H1 (cell line): ENCODE measurements around the gene RRP12. TPM values are rescaled to one million over a fixed set of nuclear protein-coding genes. Genes with fewer than 3 reads are reported as not detected.
A peak's percentile ranks its signal among the peaks of the same experiment; 100 is the strongest.

ENCODE experiments used
- CTCF ChIA-PET: fragments of 300-600 bp; sonication (Branson Sonifier 250); formaldehyde crosslinking; loops from one replicate; lab custom pipeline; 2021; ENCODE audit not compliant: partially characterized antibody; lab: Charles Lee
- POLR2A ChIA-PET: fragments of 300-600 bp; sonication (Branson Sonifier 250); formaldehyde crosslinking; loops from one replicate; lab custom pipeline; 2021; ENCODE audit warnings: inconsistent platforms; ENCODE audit not compliant: partially characterized antibody; lab: Charles Lee
- DNase-seq, 2 experiments: peaks; one replicate each; pipeline versions ENCODE4 v3.0.0 to v3.0.0-alpha.2; 2010 to 2022; ENCODE audit warnings: low spot score in 2 of 2, low read depth in 1 of 2, mixed read lengths in 1 of 2
- FAIRE-seq: peaks from 2 replicates; lab custom pipeline; 2011; peaks lifted over from hg19 to GRCh38; lab: Jason Lieb, UNC
- H2AFZ ChIP-seq: 2 replicates; pipeline ENCODE4 v1.8.1; 2012; ENCODE audit warnings: low read length, inconsistent platforms
- H2AK5ac ChIP-seq: 2 replicates; pipeline ENCODE4 v1.6.1; 2013; ENCODE audit warnings: low read depth, low read length
- H2BK120ac ChIP-seq: replicated peaks from 2 replicates; pipeline ENCODE3; 2013; ENCODE audit warnings: low read depth, low read length, inconsistent platforms
- H2BK12ac ChIP-seq: 2 replicates; pipeline ENCODE4 v1.6.1; 2013; ENCODE audit warnings: low read depth, low read length
- H2BK15ac ChIP-seq: 2 replicates; pipeline ENCODE4 v1.6.1; 2013; ENCODE audit warnings: low read length
- H2BK20ac ChIP-seq: 2 replicates; pipeline ENCODE4 v1.6.1; 2013; ENCODE audit warnings: low read length
- H2BK5ac ChIP-seq: 2 replicates; pipeline ENCODE4 v1.6.1; 2013; ENCODE audit warnings: low read depth, low read length
- H3K14ac ChIP-seq: 2 replicates; pipeline ENCODE4 v1.6.1; 2013; ENCODE audit warnings: inconsistent platforms; ENCODE audit not compliant: insufficient read length
- H3K18ac ChIP-seq: 2 replicates; pipeline ENCODE4 v1.6.1; 2013; ENCODE audit warnings: low read length; ENCODE audit errors: extremely low read depth
- H3K23ac ChIP-seq: 2 replicates; pipeline ENCODE4 v1.6.1; 2013; ENCODE audit warnings: inconsistent platforms; ENCODE audit not compliant: insufficient read length
- H3K23me2 ChIP-seq: 2 replicates; pipeline ENCODE4 v1.6.1; 2013; ENCODE audit warnings: low read depth, low read length
- H3K27ac ChIP-seq: 2 replicates; pipeline ENCODE4 v1.6.1; 2011; ENCODE audit warnings: low read depth, low read length, inconsistent platforms
- H3K27me3 ChIP-seq, 4 experiments: replicated peaks in 1 of 4; 1 replicate in 1 of 4; 2 replicates in 3 of 4; pipeline versions ENCODE4 v1.6.1 to v1.8.1; 2011 to 2013; ENCODE audit warnings: low read length in 3 of 4, mild to moderate bottlenecking in 3 of 4, inconsistent platforms in 2 of 4, mixed read lengths in 2 of 4, moderate library complexity in 1 of 4; ENCODE audit not compliant: control insufficient read depth in 3 of 4, insufficient read depth in 3 of 4; ENCODE audit errors: extremely low read depth in 1 of 4
- H3K36me3 ChIP-seq, 4 experiments: 2 replicates each; pipeline versions ENCODE4 v1.6.1 to v1.8.1; 2011 to 2013; ENCODE audit warnings: mild to moderate bottlenecking in 4 of 4, low read length in 3 of 4, moderate library complexity in 2 of 4, control low read depth in 1 of 4, inconsistent platforms in 1 of 4; ENCODE audit not compliant: insufficient read depth in 4 of 4, control insufficient read depth in 2 of 4
- H3K4ac ChIP-seq: replicated peaks from 2 replicates; pipeline ENCODE3; 2013; ENCODE audit warnings: low read length, low read depth, mixed read lengths, inconsistent platforms; ENCODE audit not compliant: insufficient read length
- H3K4me1 ChIP-seq, 4 experiments: replicated peaks in 1 of 4; 1 replicate in 1 of 4; 2 replicates in 3 of 4; pipeline versions ENCODE4 v1.6.1 to v1.8.1; 2011 to 2013; ENCODE audit warnings: low read length in 3 of 4, inconsistent platforms in 2 of 4, mixed read lengths in 1 of 4; ENCODE audit not compliant: insufficient read depth in 4 of 4, control insufficient read depth in 3 of 4
- H3K4me2 ChIP-seq, 2 experiments: 2 replicates each; pipeline versions ENCODE4 v1.6.1 to v1.8.1; 2011 to 2013; ENCODE audit warnings: low read depth in 2 of 2, low read length in 2 of 2, control low read depth in 1 of 2, inconsistent platforms in 1 of 2, mild to moderate bottlenecking in 1 of 2; ENCODE audit not compliant: insufficient read depth in 1 of 2
- H3K4me3 ChIP-seq, 4 experiments: fragments of 200-600, 300-600 bp in 1 of 4; sonication (generic), shearing (Covaris generic), sonication (Bioruptor Twin) in 1 of 4; 2 replicates each; pipeline versions ENCODE4 v1.5.1 to v1.8.1; 2011 to 2016; ENCODE audit warnings: low read length in 4 of 4, low read depth in 3 of 4, control low read depth in 2 of 4, inconsistent platforms in 2 of 4, mild to moderate bottlenecking in 2 of 4, mixed read lengths in 1 of 4, moderate library complexity in 1 of 4; ENCODE audit not compliant: insufficient read depth in 2 of 4; ENCODE audit errors: extremely low read depth in 1 of 4
- H3K56ac ChIP-seq: replicated peaks from 2 replicates; pipeline ENCODE3; 2013; ENCODE audit warnings: low read depth, mild to moderate bottlenecking, mixed read lengths, low read length, inconsistent platforms; ENCODE audit not compliant: insufficient read length
- H3K79me1 ChIP-seq: 2 replicates; pipeline ENCODE4 v1.6.1; 2013; ENCODE audit warnings: low read depth, low read length, control low read depth
- H3K79me2 ChIP-seq, 2 experiments: 2 replicates each; pipeline versions ENCODE4 v1.6.1 to v1.8.1; 2012 to 2013; ENCODE audit warnings: low read length in 2 of 2, mild to moderate bottlenecking in 2 of 2, inconsistent platforms in 1 of 2; ENCODE audit not compliant: insufficient read depth in 2 of 2, control insufficient read depth in 1 of 2
- H3K9ac ChIP-seq, 4 experiments: replicated peaks in 1 of 4; 1 replicate in 1 of 4; 2 replicates in 3 of 4; pipeline versions ENCODE4 v1.6.1 to v1.8.1; 2011 to 2013; ENCODE audit warnings: low read depth in 3 of 4, low read length in 3 of 4, control low read depth in 2 of 4, mild to moderate bottlenecking in 2 of 4, moderate library complexity in 2 of 4, inconsistent platforms in 1 of 4; ENCODE audit errors: extremely low read depth in 1 of 4
- H3K9me3 ChIP-seq, 2 experiments: 2 replicates each; pipeline versions ENCODE4 v1.6.1 to v1.8.1; 2012 to 2013; ENCODE audit warnings: mild to moderate bottlenecking in 2 of 2, moderate library complexity in 2 of 2, control low read depth in 1 of 2, inconsistent platforms in 1 of 2, low read depth in 1 of 2, low read length in 1 of 2, mixed read lengths in 1 of 2; ENCODE audit not compliant: insufficient read depth in 2 of 2
- H4K20me1 ChIP-seq, 2 experiments: replicated peaks in 1 of 2; 2 replicates each; pipeline versions ENCODE3 to v1.8.1; 2011 to 2013; ENCODE audit warnings: inconsistent platforms in 2 of 2, low read length in 2 of 2, mild to moderate bottlenecking in 1 of 2; ENCODE audit not compliant: insufficient read depth in 2 of 2, control insufficient read depth in 1 of 2
- H4K5ac ChIP-seq: 2 replicates; pipeline ENCODE4 v1.6.1; 2013; ENCODE audit warnings: low read length, low read depth, mixed read lengths, inconsistent platforms; ENCODE audit not compliant: insufficient read length
- H4K8ac ChIP-seq: 2 replicates; pipeline ENCODE4 v1.8.0; 2013; ENCODE audit warnings: mild to moderate bottlenecking, moderate library complexity, low read length, inconsistent platforms; ENCODE audit not compliant: insufficient read depth; ENCODE audit errors: extremely low read depth
- H4K91ac ChIP-seq: replicated peaks from 2 replicates; pipeline ENCODE3; 2013; ENCODE audit warnings: low read length, mixed read lengths, inconsistent platforms; ENCODE audit not compliant: insufficient read length
- CTCF ChIP-seq, 3 experiments: IDR thresholded peaks; 1 replicate in 2 of 3; 2 replicates in 1 of 3; pipeline versions ENCODE4 v1.5.1 to v1.6.1; 2011; ENCODE audit warnings: low read length in 3 of 3, mild to moderate bottlenecking in 3 of 3, inconsistent platforms in 2 of 3, low read depth in 1 of 3, moderate library complexity in 1 of 3; ENCODE audit not compliant: insufficient read depth in 1 of 3; ENCODE audit errors: control extremely low read depth in 1 of 3
- JUND ChIP-seq: IDR thresholded peaks from 2 replicates; pipeline ENCODE4 v1.6.1; 2011; ENCODE audit warnings: mild to moderate bottlenecking, improper control_type of control experiment, low read length
- POLR2AphosphoS5 ChIP-seq: IDR thresholded peaks from 2 replicates; pipeline ENCODE4 v1.6.1; 2011; ENCODE audit warnings: low read depth, low read length
- RAD21 ChIP-seq, 2 experiments: IDR thresholded peaks in 1 of 2; conservative IDR thresholded peaks in 1 of 2; 2 replicates each; pipeline ENCODE4 v1.6.1; 2011; ENCODE audit warnings: low read depth in 2 of 2, low read length in 2 of 2, improper control_type of control experiment in 1 of 2, inconsistent platforms in 1 of 2, mild to moderate bottlenecking in 1 of 2, moderate library complexity in 1 of 2
- SRF ChIP-seq: IDR thresholded peaks from 2 replicates; pipeline ENCODE4 v1.6.1; 2011; ENCODE audit warnings: mild to moderate bottlenecking, low read depth, low read length, moderate library complexity
- WGBS, 2 experiments: shearing (Covaris generic) in 1 of 2; methylation state at CpG; one replicate each; pipeline versions ENCODE4 v1.1.6 to v1.1.7; 2013 to 2015; ENCODE audit warnings: low lambda C conversion rate in 2 of 2, mixed read lengths in 2 of 2, inconsistent platforms in 1 of 2, low coverage in 1 of 2, missing lambda C conversion rate in 1 of 2; ENCODE audit not compliant: insufficient replicate concordance in 2 of 2, insufficient coverage in 1 of 2, insufficient read length in 1 of 2; ENCODE audit errors: extremely low coverage in 1 of 2, missing lambda C conversion rate in 1 of 2; 5-methylcytosine and 5-hydroxymethylcytosine counted together
- polyA plus RNA-seq, 7 experiments: library from polyadenylated mRNA; depleted of rRNA in 3 of 7; stranded (reverse) in 5 of 7; unstranded in 2 of 7; fragments of >200 nt in 5 of 7; fragments of 200-250 nt in 2 of 7; gene quantifications; 1 replicate in 5 of 7; 2 replicates in 1 of 7; 4 replicates in 1 of 7; pipeline versions ENCODE4 v1.2.1 to v1.2.3, GENCODE V29; 2011 to 2013; ENCODE audit warnings: missing spikeins in 2 of 7, mixed read lengths in 2 of 7
- total RNA-seq: library from RNA; stranded (reverse); fragmentation: NEBNext Ultra II Directional; extraction: Animal tissue kit (Norgen Biotek cat#: 25700); gene quantifications from 2 replicates; pipeline ENCODE4 v1.2.1, GENCODE V29; 2021

Gene RRP12
- total and polyA plus RNA-seq, 2 of the 8 experiments (the other 6 are each of a cell fraction or from before 2014, with no cell fraction given): 21.0 to 65.8 TPM

- H2BK5ac ChIP-seq: no peak overlapping the region
- H3K14ac ChIP-seq: no peak overlapping the region
These were observed 45.6 kb downstream of the RRP12 start for GRCh38 chr10:97355571-97355975.

More at GRCh38 chr10:97355571-97355975, 45.6 kb downstream of the RRP12 start:
- H3K4me3 ChIP-seq: no peak overlapping the region
- 84% methylated on average over 5 of the region's 5 CpGs; no CpG with 5 or more reads in 1 of the 2 experiments for WGBS, 2 experiments
- H2BK15ac ChIP-seq: no peak overlapping the region
- no peak overlapping the region for H4K91ac ChIP-seq
- CTCF ChIA-PET: interaction anchor here (0.8 to 7.2 kb wide), 24 partner anchors 9 to 283 kb away, joined by 3 to 45 read pairs (median 4); no protein-coding TSS in a partner anchor
- POLR2A ChIA-PET: interaction anchor here (0.9 to 1.5 kb wide), 9 partner anchors 10 to 77 kb away, joined by 3 to 7 read pairs (median 4); partner anchors contain the start of genes FRAT1 and RRP12
- H3K18ac ChIP-seq: no peak overlapping the region; the same call in 1 of the 2 replicates
- H2BK120ac ChIP-seq: no peak overlapping the region
- peaks cover 0 to 3% (median 1%) of the 10 kb centered on the region in 4 experiments; a peak in 3 of 7 replicates for H3K4me1 ChIP-seq
- H3K23ac ChIP-seq: no peak overlapping the region
- no peak overlapping the region for H3K4ac ChIP-seq
- peaks cover 4 to 21% (median 17%) of the 10 kb centered on the region in 4 experiments; a peak in 7 of 8 replicates for H3K36me3 ChIP-seq
- H3K9ac ChIP-seq: peak overlapping the region in 1 of 4 experiments; percentile 15; a peak in 1 of 7 replicates
- no peak overlapping the region for H3K56ac ChIP-seq
- H3K23me2 ChIP-seq: no peaks in the 10 kb centered on the region
- H4K5ac ChIP-seq: no peak overlapping the region
- H3K27me3 ChIP-seq: no peaks in the 10 kb centered on the region
- no peak overlapping the region for H2BK12ac ChIP-seq
- no peak overlapping the region for H2AK5ac ChIP-seq
- no peaks in the 10 kb centered on the region for H3K9me3 ChIP-seq
- peaks cover 0 to 3% of the 10 kb centered on the region in 2 experiments for H4K20me1 ChIP-seq
- no peak overlapping the region for H3K27ac ChIP-seq
- H4K8ac ChIP-seq: no peak overlapping the region
- no peak overlapping the region for H2AFZ ChIP-seq
- FAIRE-seq (peak; percentile 93), DNase-seq (peak in 1 of 2 experiments; percentile 58)
- no peaks in the 10 kb centered on the region for H3K79me1 ChIP-seq
- H2BK20ac ChIP-seq: no peak overlapping the region
- TF ChIP-seq CTCF (IDR thresholded peaks at IDR 0.05; ENCODE audit: control extremely low read depth in 1 of 3, insufficient read depth in 1 of 3, low read depth in 1 of 3, low read length in 3 of 3) (peak; percentile 20 to 81 (median 80)), SRF (peak; percentile 89), RAD21 (IDR thresholded peaks at IDR 0.05 in 1 of 2, conservative IDR thresholded peaks at IDR 0.05 in 1 of 2; ENCODE audit: low read depth in 2 of 2, low read length in 2 of 2) (peak; percentile 87 to 89), POLR2AphosphoS5 (0 out of 2 replicates have a peak, but pooled peaks have one; percentile 15), JUND (no peak)
- H3K79me2 ChIP-seq: no peaks in the 10 kb centered on the region
- no peak overlapping the region for H3K4me2 ChIP-seq
